ENCODE measurements around the gene PIGU.

GRCh38 chr20:34637245-34638038 lies 39.5 kb downstream of the PIGU start:
- TF ChIP-seq EZH2 (IDR thresholded peaks at IDR 0.05; ENCODE audit: low read length, missing control alignments) (no peak), CTCF (conservative IDR thresholded peaks at IDR 0.05 in 1 of 2, IDR thresholded peaks at IDR 0.05 in 1 of 2; ENCODE audit: low read depth in 1 of 2, low read length in 2 of 2) (no peak)
